Endothelial cell of umbilical vein (primary cell): ENCODE results near the gene RGS12. TPM values are rescaled to one million over a fixed set of nuclear protein-coding genes. Genes with fewer than 3 reads are reported as not detected.

Experiments used
- BruUV-seq: library from RNA; stranded (reverse); fragments of 400-500 nt; replicated peaks from 2 replicates; lab custom pipeline; 2021; lab: Mats Ljungman, UMichigan
- CTCF ChIA-PET: fragments of 300-600, 350-600 bp; sonication (Branson Sonifier 250); formaldehyde crosslinking; loops from one replicate; lab custom pipeline; 2021; ENCODE audit warnings: antibody characterized with exemption, inconsistent platforms; lab: Charles Lee
- POLR2A ChIA-PET: fragments of 300-600, 350-600 bp; sonication (Branson Sonifier 250); formaldehyde crosslinking; loops from one replicate; lab custom pipeline; 2021; ENCODE audit warnings: antibody characterized with exemption, inconsistent platforms; lab: Charles Lee
- DNase-seq: peaks from one replicate; pipeline ENCODE4 v3.0.0-alpha.2; 2011; ENCODE audit warnings: low read depth, low spot score
- FAIRE-seq: peaks from 2 replicates; lab custom pipeline; 2011; peaks lifted over from hg19 to GRCh38; lab: Jason Lieb, UNC
- H2AFZ ChIP-seq: 2 replicates; pipeline ENCODE4 v1.6.0; 2012; ENCODE audit warnings: low read depth, low read length, control low read depth, inconsistent platforms
- H3K27ac ChIP-seq: 2 replicates; pipeline ENCODE4 v1.5.1; 2011; ENCODE audit warnings: low read depth, mild to moderate bottlenecking, control low read depth, low read length, moderate library complexity; ENCODE audit not compliant: insufficient read depth
- H3K27me3 ChIP-seq, 2 experiments: 2 replicates each; pipeline versions ENCODE4 v1.6.0 to v1.6.1; 2011; ENCODE audit warnings: low read length in 2 of 2, mixed read lengths in 1 of 2; ENCODE audit not compliant: control insufficient read depth in 2 of 2, insufficient read depth in 2 of 2
- H3K36me3 ChIP-seq, 2 experiments: 2 replicates in 1 of 2; 3 replicates in 1 of 2; pipeline ENCODE4 v1.5.1; 2011; ENCODE audit warnings: low read length in 2 of 2, mild to moderate bottlenecking in 1 of 2, moderate library complexity in 1 of 2; ENCODE audit not compliant: control insufficient read depth in 2 of 2, insufficient read depth in 2 of 2; ENCODE audit errors: extremely low read depth in 1 of 2
- H3K4me1 ChIP-seq: 3 replicates; pipeline ENCODE4 v1.5.1; 2011; ENCODE audit warnings: mild to moderate bottlenecking, low read length; ENCODE audit not compliant: control insufficient read depth, insufficient read depth; ENCODE audit errors: extremely low read depth
- H3K4me2 ChIP-seq: 2 replicates; pipeline ENCODE4 v1.6.1; 2011; ENCODE audit warnings: low read length, control low read depth, mixed read lengths; ENCODE audit not compliant: insufficient read depth
- H3K4me3 ChIP-seq, 3 experiments: fragments of 200-600 bp in 1 of 3; sonication (generic), shearing (Covaris generic) in 1 of 3; replicated peaks in 1 of 3; 2 replicates each; pipeline ENCODE4 v1.5.1; 2011 to 2016; ENCODE audit warnings: control low read depth in 3 of 3, low read length in 3 of 3, mild to moderate bottlenecking in 2 of 3, inconsistent platforms in 1 of 3, low read depth in 1 of 3, moderate library complexity in 1 of 3; ENCODE audit not compliant: insufficient read depth in 1 of 3
- H3K79me2 ChIP-seq: 2 replicates; pipeline ENCODE4 v1.6.0; 2012; ENCODE audit warnings: low read length, inconsistent platforms; ENCODE audit not compliant: control insufficient read depth, insufficient read depth
- H3K9ac ChIP-seq: replicated peaks from 2 replicates; pipeline ENCODE3; 2011; ENCODE audit warnings: low read length, control low read depth; ENCODE audit not compliant: insufficient read depth; ENCODE audit errors: extremely low read depth
- H3K9me1 ChIP-seq: replicated peaks from 3 replicates; pipeline ENCODE4 v1.6.0; 2011; ENCODE audit warnings: mild to moderate bottlenecking, low read length; ENCODE audit not compliant: control insufficient read depth, insufficient read depth; ENCODE audit errors: extremely low read depth
- H3K9me3 ChIP-seq: replicated peaks from 2 replicates; pipeline ENCODE4 v1.5.1; 2012; ENCODE audit warnings: low read length, inconsistent platforms; ENCODE audit not compliant: control insufficient read depth, insufficient read depth
- H4K20me1 ChIP-seq: replicated peaks from 2 replicates; pipeline ENCODE3; 2011; ENCODE audit warnings: mild to moderate bottlenecking, low read length; ENCODE audit not compliant: control insufficient read depth, insufficient read depth; ENCODE audit errors: extremely low read depth
- CTCF ChIP-seq, 2 donors: IDR thresholded peaks; 1 replicate in 1 of 2; 2 replicates in 1 of 2; pipeline ENCODE4 v1.5.1; 2011; ENCODE audit warnings: low read length in 2 of 2, mild to moderate bottlenecking in 2 of 2, moderate library complexity in 2 of 2, control low read depth in 1 of 2, inconsistent platforms in 1 of 2, low read depth in 1 of 2; ENCODE audit not compliant: insufficient read depth in 1 of 2; ENCODE audit errors: extremely low read depth in 1 of 2
- EZH2 ChIP-seq: IDR thresholded peaks from 2 replicates; pipeline ENCODE4 v1.6.1; 2012; ENCODE audit warnings: borderline replicate concordance, low read depth, mild to moderate bottlenecking, moderate library complexity, low read length, inconsistent platforms; ENCODE audit not compliant: severe bottlenecking
- FOS ChIP-seq: IDR thresholded peaks from 2 replicates; pipeline ENCODE4 v1.6.1; 2011; ENCODE audit warnings: mild to moderate bottlenecking, low read length, moderate library complexity, borderline replicate concordance; ENCODE audit not compliant: insufficient read depth
- GATA2 ChIP-seq: IDR thresholded peaks from 2 replicates; pipeline ENCODE4 v1.7.0; 2011; ENCODE audit warnings: low read depth, mild to moderate bottlenecking, moderate library complexity, mixed read lengths, low read length; ENCODE audit not compliant: insufficient read length, insufficient read depth
- JUN ChIP-seq: IDR thresholded peaks from 2 replicates; pipeline ENCODE4 v1.6.1; 2011; ENCODE audit warnings: borderline replicate concordance, low read depth; ENCODE audit not compliant: insufficient read length, insufficient read depth
- MYC ChIP-seq: IDR thresholded peaks from one replicate; pipeline ENCODE4 v1.6.1; 2011; ENCODE audit warnings: mild to moderate bottlenecking, low read depth, low read length
- POLR2A ChIP-seq: IDR thresholded peaks from 2 replicates; pipeline ENCODE4 v1.6.1; 2012; ENCODE audit warnings: low read depth, mild to moderate bottlenecking, control low read depth, low read length
- POLR2AphosphoS5 ChIP-seq: IDR thresholded peaks from 2 replicates; pipeline ENCODE4 v1.6.1; 2012; ENCODE audit warnings: low read depth, mild to moderate bottlenecking, control low read depth, low read length, moderate library complexity; ENCODE audit not compliant: insufficient read depth
- dilution Hi-C: fragments of 300-500 bp; cut with MboI; formaldehyde crosslinking; loops from one replicate; pipeline ENCODE4 v1.15.0; 2019; ENCODE audit warnings: low sequenced_read_pairs; ENCODE audit not compliant: extremely low pct_ligation_motif_present
- intact Hi-C: fragments of 100-400 bp; cut with micrococcal nuclease; formaldehyde crosslinking; loops from one replicate; pipeline ENCODE4 v1.10.0; 2022
- polyA plus RNA-seq, 4 experiments: library from polyadenylated mRNA; depleted of rRNA in 3 of 4; stranded (reverse) in 3 of 4; unstranded in 1 of 4; fragments of >200 nt; gene quantifications; 2 replicates each; pipeline versions ENCODE4 v1.2.1 to v1.2.3, GENCODE V29; 2011 to 2012; ENCODE audit warnings: missing spikeins in 1 of 4
- total RNA-seq: library from RNA; stranded (reverse); gene quantifications from 2 replicates; pipeline ENCODE4 v1.2.3, GENCODE V29; 2021
- TF ChIP-seq, protein P1 (sequence below): IDR thresholded peaks from 2 replicates; pipeline ENCODE4 v1.6.1; 2011; ENCODE audit not compliant: insufficient read depth, insufficient read length

RGS12 gene
- total and polyA plus RNA-seq, 2 donors (not counting 3 experiments of a cell fraction or from before 2014, with no cell fraction given) = 65.2 to 75.4 TPM

DNA sequence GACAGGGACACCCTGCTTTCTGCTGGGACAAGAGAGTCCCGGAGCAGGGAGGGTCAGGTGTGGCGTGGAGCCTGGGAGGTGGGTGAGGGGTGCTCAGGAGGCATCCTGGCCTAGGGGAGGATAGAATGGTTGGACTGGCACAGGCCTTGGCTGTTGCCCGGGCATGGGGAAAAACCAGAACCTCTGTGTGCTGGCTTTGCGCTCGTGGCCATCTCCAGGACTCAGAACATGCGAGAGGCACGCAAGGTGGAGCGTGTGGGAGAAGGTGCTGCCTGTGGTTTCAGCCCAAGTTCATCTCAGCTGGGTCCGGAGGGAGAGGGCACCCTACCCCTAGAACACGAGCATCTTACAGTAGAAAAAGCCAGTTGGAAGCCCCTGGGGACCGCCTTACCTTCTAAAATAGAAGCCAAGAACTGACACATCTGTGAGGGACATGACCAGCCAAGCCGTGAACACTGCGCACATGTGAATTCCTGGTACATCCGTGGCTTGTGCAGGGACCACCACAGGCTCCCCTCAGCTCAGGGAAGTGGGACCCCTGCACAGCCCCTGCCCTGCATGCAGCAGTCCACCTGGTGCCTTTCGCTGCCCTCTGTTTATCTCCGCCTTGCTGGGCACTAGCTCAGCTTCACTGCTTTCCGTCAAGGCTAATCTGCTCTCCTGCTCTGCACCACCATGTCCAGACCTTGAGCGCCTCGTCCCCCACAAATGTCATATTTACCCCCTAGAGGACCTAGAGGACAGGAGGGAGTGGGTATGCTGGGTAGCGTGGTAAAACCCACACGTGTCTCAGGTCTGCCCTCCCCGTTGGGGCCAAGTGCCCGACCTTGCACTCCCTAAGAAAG lies 30.4 kb upstream of the RGS12 start:
- dilution Hi-C loops = no loop called here
- Histone ChIP-seq H3K27me3 (peaks cover 2% of the 10 kb centered on the region in 2 experiments), H3K79me2 (no peaks in the 10 kb centered on the region), H4K20me1 (no peaks in the 10 kb centered on the region), H3K4me1 (no peaks in the 10 kb centered on the region), H3K36me3 (no peaks in the 10 kb centered on the region), H3K9me3 (no peaks in the 10 kb centered on the region), H3K27ac (no peak overlapping the region), H3K9ac (no peak overlapping the region), H3K4me3 (no peak overlapping the region), H3K4me2 (no peak overlapping the region), H2AFZ (no peak overlapping the region), H3K9me1 (no peaks in the 10 kb centered on the region)
- DNase-seq (no peak), FAIRE-seq (no peak)
- intact Hi-C loops = no loop called here
- ChIA-PET CTCF (no interaction called here), POLR2A (no interaction called here)
- TF ChIP-seq GATA2 = no peak
- no TSS peak for BruUV-seq

DNA sequence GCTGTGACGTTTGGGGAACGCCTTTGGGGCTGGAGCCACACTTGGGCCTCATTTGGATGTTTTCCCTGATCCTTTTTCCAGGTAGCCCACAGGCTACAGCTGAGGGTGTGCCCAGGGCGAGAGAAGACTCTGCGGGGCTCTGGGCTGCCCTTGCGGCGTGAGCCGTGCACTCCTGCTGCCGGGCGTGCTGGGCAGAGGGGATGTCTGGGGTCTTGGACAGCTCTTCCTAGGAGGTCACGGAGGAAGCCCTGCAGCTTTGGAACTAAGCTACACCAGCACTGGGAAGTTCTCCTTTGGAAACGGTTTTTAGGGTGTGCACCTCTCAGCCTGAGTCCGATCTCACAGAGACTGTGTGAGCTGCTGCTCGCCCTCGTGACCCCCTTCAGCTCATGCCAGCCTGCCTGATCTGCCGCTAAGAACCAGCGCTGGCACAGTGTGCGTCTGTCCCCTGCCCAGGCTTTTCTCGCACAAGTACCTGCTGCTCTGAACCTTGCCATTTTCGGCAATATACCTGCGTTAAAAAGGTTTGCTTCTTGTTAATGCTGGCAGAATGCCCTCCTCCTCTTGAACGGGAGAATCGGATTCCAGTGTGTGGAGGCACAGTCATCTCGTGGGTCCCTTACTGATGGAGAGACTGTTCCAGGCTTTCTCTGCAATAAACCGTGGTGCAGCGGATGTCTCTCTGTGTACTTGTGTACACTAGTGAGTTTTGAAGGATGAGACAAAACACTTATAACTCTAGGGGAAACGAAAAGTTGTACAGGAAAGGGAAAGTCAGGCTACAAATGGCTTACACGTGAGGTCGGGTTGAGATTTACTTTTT lies 29.6 kb upstream of the RGS12 start:
- TF ChIP-seq FOS = no peak
- no peak for TF ChIP-seq POLR2A
- TF ChIP-seq GATA2 = no peak
- TF ChIP-seq JUN = no peak
- TF ChIP-seq POLR2AphosphoS5 = no peak
- TF ChIP-seq EZH2 = no peak
- TF ChIP-seq CTCF (IDR thresholded peaks at IDR 0.05; ENCODE audit: extremely low read depth in 1 of 2, insufficient read depth in 1 of 2, low read depth in 1 of 2, low read length in 2 of 2) = no peak
- TF ChIP-seq, protein P1, sequence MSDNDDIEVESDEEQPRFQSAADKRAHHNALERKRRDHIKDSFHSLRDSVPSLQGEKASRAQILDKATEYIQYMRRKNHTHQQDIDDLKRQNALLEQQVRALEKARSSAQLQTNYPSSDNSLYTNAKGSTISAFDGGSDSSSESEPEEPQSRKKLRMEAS = no peak
- TF ChIP-seq MYC = no peak
- H3K9me1 ChIP-seq = no peaks in the 10 kb centered on the region
- intact Hi-C loops = no loop called here
- H4K20me1 ChIP-seq = no peaks in the 10 kb centered on the region
- no peaks in the 10 kb centered on the region for H3K9me3 ChIP-seq
- no peaks in the 10 kb centered on the region for H3K4me1 ChIP-seq
- H3K27me3 ChIP-seq = peaks cover 2% of the 10 kb centered on the region in 2 experiments
- H3K4me3 ChIP-seq = no peak overlapping the region
- DNase-seq (no peak), FAIRE-seq (no peak)
- H3K27ac ChIP-seq = no peak overlapping the region
- no peak overlapping the region for H3K9ac ChIP-seq
- H3K79me2 ChIP-seq = no peaks in the 10 kb centered on the region
- dilution Hi-C loops = no loop called here
- H3K4me2 ChIP-seq = no peak overlapping the region
- no TSS peak for BruUV-seq
- H2AFZ ChIP-seq = no peak overlapping the region
- no peaks in the 10 kb centered on the region for H3K36me3 ChIP-seq
- ChIA-PET CTCF (no interaction called here), POLR2A (no interaction called here)
